Measurements from ENCODE around the gene ADD3. TPM values are rescaled to one million over a fixed set of nuclear protein-coding genes. Genes with fewer than 3 reads are reported as not detected.

Gene ADD3, protein sequence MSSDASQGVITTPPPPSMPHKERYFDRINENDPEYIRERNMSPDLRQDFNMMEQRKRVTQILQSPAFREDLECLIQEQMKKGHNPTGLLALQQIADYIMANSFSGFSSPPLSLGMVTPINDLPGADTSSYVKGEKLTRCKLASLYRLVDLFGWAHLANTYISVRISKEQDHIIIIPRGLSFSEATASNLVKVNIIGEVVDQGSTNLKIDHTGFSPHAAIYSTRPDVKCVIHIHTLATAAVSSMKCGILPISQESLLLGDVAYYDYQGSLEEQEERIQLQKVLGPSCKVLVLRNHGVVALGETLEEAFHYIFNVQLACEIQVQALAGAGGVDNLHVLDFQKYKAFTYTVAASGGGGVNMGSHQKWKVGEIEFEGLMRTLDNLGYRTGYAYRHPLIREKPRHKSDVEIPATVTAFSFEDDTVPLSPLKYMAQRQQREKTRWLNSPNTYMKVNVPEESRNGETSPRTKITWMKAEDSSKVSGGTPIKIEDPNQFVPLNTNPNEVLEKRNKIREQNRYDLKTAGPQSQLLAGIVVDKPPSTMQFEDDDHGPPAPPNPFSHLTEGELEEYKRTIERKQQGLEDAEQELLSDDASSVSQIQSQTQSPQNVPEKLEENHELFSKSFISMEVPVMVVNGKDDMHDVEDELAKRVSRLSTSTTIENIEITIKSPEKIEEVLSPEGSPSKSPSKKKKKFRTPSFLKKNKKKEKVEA
- 14.1 and 40.2 TPM in 2 replicates for total RNA-seq (2014; rRNA removed; shearing (Covaris generic); ENCODE audit: low replicate concordance)

DNA sequence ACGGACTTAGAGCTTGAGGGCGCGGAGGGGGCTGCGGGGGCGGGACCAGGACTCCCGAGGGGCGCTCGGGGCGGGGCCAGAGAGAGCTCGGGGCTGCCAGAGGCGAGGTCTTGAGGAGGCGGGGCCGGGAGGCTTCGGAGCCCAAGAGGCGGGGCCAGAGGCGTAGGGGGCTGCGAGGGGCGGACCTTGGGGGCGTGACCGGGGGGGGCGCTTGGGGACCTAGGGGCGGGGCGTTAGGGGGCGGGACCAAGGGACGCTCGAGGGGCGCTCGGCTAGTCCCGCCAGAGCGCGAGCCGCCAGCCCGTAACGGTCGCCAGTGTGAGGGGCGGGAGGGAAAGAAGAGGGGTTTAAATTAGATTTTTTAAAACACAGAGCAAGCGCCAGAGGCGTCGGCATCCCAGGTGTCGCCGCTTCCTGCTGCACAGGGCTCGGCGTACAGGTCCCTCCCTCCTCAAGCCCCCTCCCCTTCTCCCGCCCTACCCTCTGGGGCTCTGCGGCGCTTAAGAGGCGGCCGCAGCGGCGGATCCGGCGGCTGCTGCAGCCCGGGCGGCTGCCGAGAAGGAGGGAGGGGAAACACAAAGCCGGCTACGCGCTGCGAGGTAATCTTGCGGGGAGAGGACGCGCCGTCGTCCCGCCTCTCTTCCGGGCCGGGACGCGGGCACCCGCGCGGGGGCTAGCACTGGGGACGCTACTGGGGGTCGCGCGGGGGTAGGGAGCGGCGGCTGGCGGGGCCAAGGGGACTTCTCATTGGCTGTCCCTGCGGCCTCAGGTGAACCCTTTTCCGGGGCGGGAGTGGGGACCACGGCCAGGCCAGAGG lies at the start of gene ADD3:
ADD3 (plus strand) TSS at position 284 of the 817 bp plus-strand sequence. CDS start 92,670 bp downstream, outside the sequence.
- DNase-seq: peak; percentile 86
- H3K4me3 ChIP-seq: peak within 1 kb of the TSS; percentile 87
- no peaks in the 10 kb centered on the region for H3K27me3 ChIP-seq
- no peaks in the 10 kb centered on the region for H3K36me3 ChIP-seq
- no peaks in the 10 kb centered on the region for H3K9me3 ChIP-seq

DNA sequence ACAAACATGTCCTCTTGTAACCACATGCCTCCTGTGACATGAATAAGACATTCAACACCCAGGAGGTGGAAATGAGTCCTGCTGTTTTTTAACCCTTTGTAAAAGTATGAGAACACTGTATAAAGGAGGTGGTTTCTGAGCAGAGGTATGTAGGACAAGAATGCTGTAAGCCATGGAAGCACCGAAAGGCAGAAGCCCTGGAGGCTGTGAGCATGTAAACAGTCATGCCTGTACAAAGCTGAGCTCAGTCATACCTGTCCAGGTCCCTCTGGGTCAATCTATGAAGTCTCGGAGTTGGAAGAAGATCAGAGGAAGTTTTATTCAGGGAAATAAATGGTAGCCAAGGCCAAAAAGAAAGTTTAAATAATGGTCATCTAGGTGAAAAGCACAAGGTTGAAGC lies 49.7 kb upstream of the ADD3 start:
- DNase-seq: no peak
- H3K27me3 ChIP-seq: no peaks in the 10 kb centered on the region
- H3K4me3 ChIP-seq: no peak overlapping the region
- no peaks in the 10 kb centered on the region for H3K36me3 ChIP-seq
- H3K9me3 ChIP-seq: no peaks in the 10 kb centered on the region

DNA sequence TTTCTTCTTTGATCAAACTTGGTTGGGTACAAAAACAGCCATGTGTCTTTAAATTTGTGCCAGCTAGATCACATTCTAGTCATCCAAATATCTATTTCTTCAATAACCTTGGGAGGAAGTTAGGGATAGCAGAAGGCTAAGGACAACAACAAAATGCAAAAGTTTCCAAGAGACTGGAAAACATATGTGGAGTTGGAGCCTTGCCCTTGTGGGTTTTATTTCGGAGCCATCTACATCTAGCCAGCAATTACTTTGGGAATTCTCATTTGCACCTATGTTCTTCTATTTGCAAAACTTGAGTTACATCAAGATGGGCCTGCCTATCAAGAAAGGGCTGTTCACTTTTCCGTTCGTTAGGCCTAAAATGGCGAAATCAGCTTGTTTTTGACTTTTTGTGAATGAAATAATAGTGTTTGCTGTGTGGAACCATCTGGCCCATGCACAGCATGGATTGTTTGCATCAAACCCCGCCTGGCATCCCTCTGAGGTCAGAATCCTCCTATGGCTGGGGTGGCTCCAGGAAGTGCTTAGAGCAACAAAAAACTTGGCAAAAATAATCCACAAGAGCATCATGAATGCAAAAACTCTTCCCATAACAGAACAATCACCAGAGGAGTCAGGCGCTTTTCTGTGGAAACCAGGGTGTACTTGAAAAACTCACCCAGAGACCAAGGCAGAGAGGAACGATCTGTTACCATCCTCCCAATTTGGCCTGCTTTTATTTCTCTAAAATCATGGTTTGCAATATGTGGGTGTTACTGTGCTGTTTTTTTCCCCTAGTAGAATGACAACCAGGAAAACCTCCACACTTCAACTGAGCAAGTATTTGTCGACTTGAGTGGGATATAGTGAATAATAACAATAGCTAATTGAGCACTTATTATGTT lies 48.3 kb upstream of the ADD3 start:
- Histone ChIP-seq H3K4me3 (no peak overlapping the region), H3K27me3 (no peaks in the 10 kb centered on the region), H3K36me3 (no peaks in the 10 kb centered on the region), H3K9me3 (no peaks in the 10 kb centered on the region)
- no peak for DNase-seq

DNA sequence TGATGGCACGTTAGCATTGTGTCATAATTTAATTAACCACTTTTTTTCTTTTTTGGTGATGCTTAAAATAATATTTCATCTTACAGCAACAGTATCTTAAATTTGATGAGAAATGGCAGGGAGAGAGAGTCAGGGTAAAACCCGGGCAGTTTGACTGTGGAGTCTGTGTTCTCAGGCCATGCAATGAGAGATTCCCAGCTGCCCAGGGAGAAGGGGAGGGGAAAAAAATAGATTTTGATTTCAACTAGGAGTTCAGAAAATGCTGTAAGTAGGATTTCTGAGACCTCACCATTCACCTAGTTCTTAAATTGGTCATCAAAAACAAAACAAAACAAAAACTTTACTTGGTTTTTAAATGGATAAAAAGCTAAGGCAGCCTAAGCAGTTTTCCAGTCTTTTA lies 47.1 kb upstream of the ADD3 start:
- Histone ChIP-seq H3K27me3 (no peaks in the 10 kb centered on the region), H3K9me3 (no peaks in the 10 kb centered on the region), H3K4me3 (no peak overlapping the region), H3K36me3 (no peaks in the 10 kb centered on the region)
- DNase-seq: no peak

DNA sequence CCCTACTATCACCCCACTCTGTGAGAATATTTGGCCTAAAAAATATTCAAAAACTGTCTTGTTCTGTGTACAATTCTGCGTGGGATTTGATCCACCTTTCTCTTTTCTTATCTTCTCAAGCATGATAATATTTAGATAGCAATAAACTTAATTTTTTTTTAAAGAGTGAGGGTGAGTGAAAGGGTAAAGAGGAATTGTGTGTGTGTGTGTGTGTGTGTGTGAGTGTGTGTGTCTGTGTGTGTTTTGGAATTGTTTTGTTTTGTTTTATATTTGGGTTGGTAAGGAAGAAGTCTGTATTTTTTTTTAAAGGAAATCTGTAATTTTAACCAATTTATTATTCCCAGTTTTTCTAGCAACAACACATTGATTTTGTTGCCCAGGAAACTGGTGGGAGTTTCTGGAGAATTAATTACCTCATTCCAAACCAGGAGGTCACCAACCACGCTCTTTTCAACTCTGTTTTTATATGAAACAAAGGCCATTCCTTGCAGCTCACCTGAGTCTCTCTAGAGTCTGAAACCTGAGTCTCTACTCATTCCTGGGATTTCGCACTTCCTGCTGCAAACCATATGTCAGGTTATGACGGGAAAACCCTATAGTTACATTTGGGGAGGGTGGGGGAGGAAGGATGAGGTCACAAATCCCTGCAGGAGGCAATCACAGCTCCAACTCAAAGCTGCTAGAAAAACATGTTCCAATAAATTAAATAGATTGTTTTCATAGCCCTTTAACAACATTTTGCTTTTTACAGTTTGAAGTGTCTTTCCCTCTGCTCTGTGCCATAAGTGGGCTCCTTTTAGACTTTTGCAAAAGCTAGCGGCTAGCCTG lies 46.4 kb upstream of the ADD3 start:
- Histone ChIP-seq H3K9me3 (no peaks in the 10 kb centered on the region), H3K4me3 (no peak overlapping the region), H3K27me3 (no peaks in the 10 kb centered on the region), H3K36me3 (no peaks in the 10 kb centered on the region)
- DNase-seq: no peak

DNA sequence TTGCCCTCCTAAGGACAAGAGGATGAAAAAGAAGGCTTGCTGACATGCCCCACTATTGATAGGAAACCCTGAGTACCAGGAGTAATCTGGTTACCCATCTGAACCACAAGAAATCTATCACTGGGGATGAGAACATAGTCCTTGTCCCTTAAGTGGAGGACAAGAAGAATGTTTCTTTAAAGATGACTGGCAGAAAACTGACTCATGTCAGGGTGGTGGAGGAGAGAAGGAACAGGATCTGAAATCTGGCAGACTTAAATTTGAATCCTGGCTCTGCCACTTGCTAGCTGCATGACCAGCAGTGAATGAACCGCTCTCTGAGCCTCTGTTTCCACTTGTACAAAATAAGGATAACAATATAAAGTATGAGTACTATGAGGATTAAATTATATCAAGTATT lies 45.5 kb upstream of the ADD3 start:
- no peaks in the 10 kb centered on the region for H3K27me3 ChIP-seq
- no peak overlapping the region for H3K4me3 ChIP-seq
- no peak for DNase-seq
- H3K9me3 ChIP-seq: no peaks in the 10 kb centered on the region
- no peaks in the 10 kb centered on the region for H3K36me3 ChIP-seq

DNA sequence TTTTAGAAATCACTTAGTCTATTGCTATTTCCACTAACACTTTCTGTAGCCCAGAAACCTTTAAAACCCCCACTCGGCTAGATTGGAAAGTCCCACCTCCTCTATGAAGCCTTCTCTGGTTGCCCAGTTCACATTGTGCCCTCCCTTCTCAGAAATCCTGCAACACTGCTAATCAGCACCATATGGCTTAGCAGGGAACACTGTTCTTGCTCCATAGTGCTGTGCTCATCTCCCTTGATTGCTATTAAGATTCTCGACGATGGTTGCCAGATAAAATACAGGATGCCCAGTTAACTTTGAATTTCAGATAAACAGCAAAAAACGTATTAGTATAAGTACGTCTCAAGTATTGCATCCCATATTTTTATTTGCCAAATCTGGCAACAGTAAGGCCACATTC lies 44.3 kb upstream of the ADD3 start:
- no peak for DNase-seq
- Histone ChIP-seq H3K9me3 (no peaks in the 10 kb centered on the region), H3K36me3 (no peaks in the 10 kb centered on the region), H3K4me3 (no peak overlapping the region), H3K27me3 (no peaks in the 10 kb centered on the region)

DNA sequence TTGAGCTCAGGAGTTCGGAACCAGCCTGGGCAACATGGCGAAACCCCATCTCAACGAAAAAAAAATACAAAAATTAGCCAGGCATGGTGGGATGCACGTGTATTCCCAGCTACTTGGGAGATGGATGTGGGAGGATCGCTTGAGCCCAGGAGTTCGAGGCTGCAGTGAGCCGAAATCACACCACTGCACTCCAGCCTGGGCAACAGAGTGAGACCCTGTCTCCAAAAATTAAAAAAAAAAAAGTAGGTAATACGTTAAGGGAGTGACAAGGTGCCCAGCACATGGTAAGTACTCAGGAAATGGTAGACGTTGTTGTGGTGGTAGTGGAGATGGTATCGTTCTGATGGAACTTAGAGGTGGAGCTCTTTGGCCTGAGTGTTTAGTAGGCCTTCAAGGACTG lies 43.5 kb upstream of the ADD3 start:
- Histone ChIP-seq H3K9me3 (no peaks in the 10 kb centered on the region), H3K4me3 (no peak overlapping the region), H3K27me3 (no peaks in the 10 kb centered on the region), H3K36me3 (no peaks in the 10 kb centered on the region)
- DNase-seq: no peak

DNA sequence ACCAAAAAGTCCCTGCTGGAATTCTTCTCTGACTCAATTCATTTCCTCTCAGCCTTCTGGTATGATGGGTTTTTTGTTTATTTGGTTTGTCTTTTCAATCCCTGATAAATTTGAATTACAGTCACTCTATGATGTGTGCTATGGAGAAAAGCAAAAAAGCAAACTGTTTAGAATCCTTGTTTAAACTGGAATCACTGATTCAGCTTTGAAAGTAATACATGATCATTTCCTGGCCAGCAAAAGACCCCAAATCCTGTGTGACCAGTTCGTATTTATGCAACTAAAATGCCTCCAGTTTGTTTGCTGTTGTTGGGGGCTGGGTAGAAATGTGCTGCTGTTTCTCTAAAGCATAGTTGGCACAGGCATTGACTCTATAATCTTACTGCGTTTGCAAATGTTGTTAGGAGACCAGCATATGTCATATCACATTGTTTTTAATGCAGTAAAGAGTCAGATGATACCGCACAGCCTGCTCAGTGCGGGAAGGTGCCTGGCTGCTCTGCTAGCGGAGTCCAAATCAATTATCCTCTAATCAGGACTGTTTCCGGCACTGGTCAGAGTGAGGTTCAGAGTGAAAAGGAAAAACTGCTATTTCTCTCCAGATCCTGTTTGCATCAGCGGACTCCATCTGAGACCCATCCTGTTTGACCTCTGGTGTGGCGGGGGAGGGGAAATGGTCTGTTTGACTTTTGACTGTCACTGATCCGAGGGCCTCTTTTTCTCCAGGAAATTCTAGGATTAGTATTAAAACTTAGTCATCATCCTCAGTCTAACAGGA lies 40.6 kb upstream of the ADD3 start:
- Histone ChIP-seq H3K36me3 (no peaks in the 10 kb centered on the region), H3K27me3 (no peaks in the 10 kb centered on the region), H3K4me3 (no peak overlapping the region), H3K9me3 (no peaks in the 10 kb centered on the region)
- peak; percentile 63 for DNase-seq

DNA sequence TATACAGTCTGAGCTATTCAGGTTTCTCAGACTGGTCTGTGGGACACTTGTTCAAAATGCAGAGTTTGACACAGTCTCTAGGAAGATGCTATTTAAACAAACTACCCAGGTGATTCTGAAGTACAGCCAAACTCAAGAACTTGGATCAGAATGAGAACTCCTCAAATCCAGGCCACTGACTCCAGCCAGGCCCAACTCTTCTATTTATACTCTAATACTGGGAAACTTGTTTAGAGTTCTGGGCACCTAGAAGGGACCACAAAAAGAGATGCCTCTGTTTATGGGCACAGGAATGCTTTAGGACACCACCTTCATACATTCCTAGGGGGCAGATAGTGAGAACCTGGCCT lies 40.1 kb upstream of the ADD3 start:
- Histone ChIP-seq H3K4me3 (no peak overlapping the region), H3K9me3 (no peaks in the 10 kb centered on the region), H3K36me3 (no peaks in the 10 kb centered on the region), H3K27me3 (no peaks in the 10 kb centered on the region)
- DNase-seq: no peak

DNA sequence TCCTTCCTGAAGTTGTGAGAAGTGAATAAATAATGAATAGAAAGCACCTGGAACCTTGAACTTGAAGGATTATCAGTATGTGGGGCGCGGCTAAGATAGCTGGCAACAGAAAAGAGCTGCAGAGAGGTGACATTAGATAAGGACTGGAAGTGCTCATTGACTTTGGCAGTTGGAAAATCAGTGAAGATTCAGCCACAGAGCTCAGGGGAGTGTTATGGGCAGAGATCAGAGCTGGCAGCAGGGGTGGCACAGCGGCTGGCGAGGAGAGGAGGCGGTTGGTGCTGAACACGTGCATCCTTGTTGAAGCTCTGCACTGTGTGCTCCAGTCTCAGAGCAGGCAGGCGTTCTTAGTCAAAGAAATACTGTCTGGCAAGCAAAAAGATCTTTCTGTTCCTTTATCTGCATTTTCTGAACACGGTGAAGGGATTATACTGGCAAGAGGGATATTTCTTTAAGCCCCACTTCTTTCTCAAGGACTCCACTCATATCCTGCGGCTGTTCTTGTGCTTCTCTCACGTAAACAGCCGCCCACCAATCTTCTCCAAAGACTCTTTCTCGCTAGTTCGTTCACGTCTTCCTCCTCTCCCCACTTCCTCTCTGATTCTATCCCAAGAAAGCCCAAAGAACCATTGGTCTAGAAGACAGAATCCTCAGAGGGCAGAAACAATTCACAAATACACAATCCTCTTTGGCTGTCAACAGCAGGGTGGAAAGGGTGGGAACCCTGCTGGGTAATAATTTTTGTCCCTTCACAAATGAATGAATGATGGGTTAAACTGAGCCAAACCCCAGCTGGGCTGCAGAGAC lies 38.6 kb upstream of the ADD3 start:
- Histone ChIP-seq H3K9me3 (no peaks in the 10 kb centered on the region), H3K36me3 (no peaks in the 10 kb centered on the region), H3K27me3 (no peaks in the 10 kb centered on the region), H3K4me3 (no peak overlapping the region)
- DNase-seq: no peak

DNA sequence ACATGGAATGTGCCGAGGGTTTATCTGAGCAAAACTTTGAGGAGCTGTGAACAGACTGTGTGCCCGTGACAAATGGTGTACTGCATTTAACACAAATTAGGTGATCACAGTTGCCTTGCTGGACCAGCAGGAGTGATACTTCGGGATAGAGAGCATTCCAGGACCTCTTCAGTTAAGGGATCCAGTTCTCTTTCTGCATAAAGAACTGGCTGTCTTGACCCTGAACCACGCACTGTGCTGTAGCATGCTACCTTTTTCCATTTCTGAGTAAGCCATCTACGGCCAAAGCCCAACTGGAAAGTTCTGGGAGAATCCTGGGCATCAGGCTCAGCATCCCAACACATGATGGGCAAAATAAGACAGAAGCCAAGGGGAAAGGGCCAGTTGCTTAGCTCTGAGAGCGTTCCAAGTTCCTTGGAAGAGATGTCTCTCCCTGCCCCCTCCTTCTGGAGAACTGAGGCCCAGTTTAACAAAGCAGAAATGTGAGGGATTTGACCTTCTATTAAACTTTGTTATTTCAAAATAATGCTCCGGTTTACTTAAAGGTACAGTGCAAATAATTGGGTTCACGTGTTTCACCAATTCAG lies 37.9 kb upstream of the ADD3 start:
- DNase-seq: no peak
- Histone ChIP-seq H3K4me3 (no peak overlapping the region), H3K27me3 (no peaks in the 10 kb centered on the region), H3K9me3 (no peaks in the 10 kb centered on the region), H3K36me3 (no peaks in the 10 kb centered on the region)

DNA sequence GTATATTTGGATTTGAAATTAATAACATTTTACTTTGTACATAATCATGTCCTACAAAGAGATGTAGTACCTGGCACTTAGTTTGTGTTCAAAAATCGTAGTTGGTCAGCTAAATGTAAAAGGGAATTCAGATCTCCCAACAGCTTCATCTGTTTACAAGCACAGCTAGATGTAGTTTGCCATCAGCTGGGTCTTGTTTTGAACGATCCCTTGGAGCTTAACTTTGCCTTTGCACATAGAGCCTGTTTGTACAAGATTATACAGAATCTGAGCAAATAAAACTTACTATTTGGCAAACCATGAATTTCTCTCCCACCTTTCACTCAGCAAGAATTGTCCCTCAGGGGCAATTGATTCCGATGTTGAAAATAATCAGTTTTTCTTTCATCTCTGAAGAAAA lies 36.1 kb upstream of the ADD3 start:
- H3K27me3 ChIP-seq: no peaks in the 10 kb centered on the region
- H3K4me3 ChIP-seq: no peak overlapping the region
- no peak for DNase-seq
- no peaks in the 10 kb centered on the region for H3K9me3 ChIP-seq
- H3K36me3 ChIP-seq: no peaks in the 10 kb centered on the region

DNA sequence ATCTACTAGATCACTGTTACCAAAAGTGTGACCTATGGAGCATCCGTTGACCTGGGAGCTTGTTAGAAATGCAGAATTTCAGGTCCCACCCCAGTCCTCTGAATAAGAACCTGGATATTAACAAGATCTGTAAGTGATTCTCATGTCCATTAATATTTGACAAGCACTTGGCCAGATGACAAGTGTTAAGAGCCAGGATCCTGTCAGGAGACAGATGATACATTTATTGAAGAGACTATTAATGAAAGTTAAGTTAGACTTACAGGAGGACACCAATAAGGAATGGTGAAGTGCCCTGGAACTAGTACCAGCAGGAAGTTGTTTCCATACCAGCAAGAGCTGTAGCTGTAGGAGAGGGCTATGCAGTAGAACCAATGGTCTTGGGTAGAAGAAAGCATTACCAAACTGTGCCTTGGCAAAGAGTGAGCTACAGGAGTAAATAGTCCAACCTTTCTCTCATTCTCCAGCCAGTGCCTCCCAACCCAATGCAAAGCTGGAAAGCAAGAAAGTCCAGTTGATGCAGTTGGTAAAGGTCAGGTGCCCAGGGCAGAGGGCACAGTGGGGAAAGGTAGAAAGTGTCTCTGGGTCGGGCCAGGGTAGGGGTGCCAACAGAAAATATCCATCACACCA lies 35.3 kb upstream of the ADD3 start:
- no peaks in the 10 kb centered on the region for H3K27me3 ChIP-seq
- no peaks in the 10 kb centered on the region for H3K9me3 ChIP-seq
- H3K36me3 ChIP-seq: no peaks in the 10 kb centered on the region
- H3K4me3 ChIP-seq: no peak overlapping the region
- no peak for DNase-seq

Measured in MG63 (cell line).